ENCODE results near the gene ZNF3.

The ZNF3 gene

DNA sequence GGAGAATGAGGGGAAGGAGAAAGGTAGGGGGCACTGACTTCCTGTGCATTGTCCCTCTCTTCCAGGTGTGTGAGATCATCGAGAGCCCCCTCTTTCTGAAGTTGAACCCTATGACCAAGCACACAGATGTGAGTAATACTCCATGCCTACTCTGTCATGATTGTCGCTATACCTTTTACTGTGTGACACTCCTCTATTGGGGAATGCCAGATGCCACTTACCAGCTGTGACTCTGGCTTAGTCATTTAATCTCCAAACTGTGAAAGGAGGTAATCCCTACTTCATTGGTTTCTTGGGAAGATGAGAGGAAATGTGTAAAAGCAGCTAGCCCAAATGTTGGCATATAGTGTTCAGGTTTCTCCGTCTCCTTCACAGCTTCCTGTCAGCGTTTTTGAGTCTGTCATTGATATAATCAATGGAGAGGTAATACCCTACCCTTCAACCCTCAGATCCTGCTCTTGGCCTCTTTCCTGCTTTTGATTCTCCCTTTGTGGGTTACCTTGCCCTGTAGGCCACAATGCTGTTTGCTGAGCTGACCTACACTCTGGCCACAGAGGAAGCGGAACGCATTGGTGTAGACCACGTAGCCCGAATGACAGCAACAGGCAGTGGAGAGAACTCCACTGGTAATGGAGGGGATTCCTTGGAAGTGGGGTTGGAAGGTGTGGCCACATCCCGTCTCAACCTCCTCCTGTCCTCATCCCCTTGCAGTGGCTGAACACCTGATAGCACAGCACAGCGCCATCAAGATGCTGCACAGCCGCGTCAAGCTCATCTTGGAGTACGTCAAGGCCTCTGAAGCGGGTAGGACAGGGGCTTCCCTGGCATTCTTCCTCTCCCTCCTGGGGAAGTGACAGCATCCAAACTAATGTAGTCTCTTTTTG, 9.2 kb upstream of the ZNF3 start:
- peak overlapping the region; percentile 29 to 88 for H2BK12ac ChIP-seq (ENCODE audit: low read length in 2 of 2)
- H3K27me3 ChIP-seq (ENCODE audit: control insufficient read depth in 1 of 2, insufficient read depth in 1 of 2, low read length in 2 of 2): no peaks in the 10 kb centered on the region
- H3K4ac ChIP-seq (ENCODE audit: low read depth in 1 of 2, low read length in 2 of 2): peak overlapping the region in 1 of 2 experiments; percentile 50
- peaks cover 8% of the 10 kb centered on the region for H3K4me1 ChIP-seq (ENCODE audit: control insufficient read depth, insufficient read depth, low read depth, low read length)
- peaks cover 21% of the 10 kb centered on the region for H3K79me1 ChIP-seq (replicated peaks; ENCODE audit: low read length, poor library complexity, severe bottlenecking)
- H2AK5ac ChIP-seq (ENCODE audit: low read length, severe bottlenecking): no peak overlapping the region
- WGBS: 89% methylated on average over 13 of the region's 14 CpGs
- H2BK15ac ChIP-seq (ENCODE audit: low read depth, poor library complexity, severe bottlenecking): no peak overlapping the region
- peak overlapping the region; percentile 23 for H4K91ac ChIP-seq (ENCODE audit: low read length)
- no peak overlapping the region for H2AFZ ChIP-seq (ENCODE audit: low read depth, low read length)
- H3K36me3 ChIP-seq (ENCODE audit: control insufficient read depth in 1 of 2, insufficient read depth in 2 of 2, low read depth in 1 of 2, low read length in 2 of 2): peaks cover 46 to 55% of the 10 kb centered on the region in 2 experiments
- H3K4me2 ChIP-seq (ENCODE audit: low read length, poor library complexity, severe bottlenecking): no peak overlapping the region
- no peak overlapping the region for H2BK5ac ChIP-seq (ENCODE audit: low read depth, low read length, poor library complexity, severe bottlenecking)
- H3K23ac ChIP-seq (ENCODE audit: low read length in 2 of 2): no peak overlapping the region
- no peak overlapping the region for H3K4me3 ChIP-seq (ENCODE audit: insufficient read depth in 1 of 2, low read depth in 1 of 2, low read length in 2 of 2)
- H3K14ac ChIP-seq (ENCODE audit: low read length in 2 of 2): peak overlapping the region in 1 of 2 experiments; percentile 8
- H3K9me3 ChIP-seq (ENCODE audit: control insufficient read depth, low read length): no peaks in the 10 kb centered on the region
- DNase-seq: no peak
- H4K8ac ChIP-seq (ENCODE audit: low read length): peak overlapping the region; percentile 47
- H2BK120ac ChIP-seq (ENCODE audit: low read depth, low read length): no peak overlapping the region
- H3K9ac ChIP-seq (ENCODE audit: low read length): peak overlapping the region; percentile 3
- H3K27ac ChIP-seq (ENCODE audit: low read length, poor library complexity, severe bottlenecking): no peak overlapping the region
- peak overlapping the region in 1 of 2 experiments; percentile 69 for H3K18ac ChIP-seq (ENCODE audit: low read depth in 1 of 2, low read length in 2 of 2)

DNA sequence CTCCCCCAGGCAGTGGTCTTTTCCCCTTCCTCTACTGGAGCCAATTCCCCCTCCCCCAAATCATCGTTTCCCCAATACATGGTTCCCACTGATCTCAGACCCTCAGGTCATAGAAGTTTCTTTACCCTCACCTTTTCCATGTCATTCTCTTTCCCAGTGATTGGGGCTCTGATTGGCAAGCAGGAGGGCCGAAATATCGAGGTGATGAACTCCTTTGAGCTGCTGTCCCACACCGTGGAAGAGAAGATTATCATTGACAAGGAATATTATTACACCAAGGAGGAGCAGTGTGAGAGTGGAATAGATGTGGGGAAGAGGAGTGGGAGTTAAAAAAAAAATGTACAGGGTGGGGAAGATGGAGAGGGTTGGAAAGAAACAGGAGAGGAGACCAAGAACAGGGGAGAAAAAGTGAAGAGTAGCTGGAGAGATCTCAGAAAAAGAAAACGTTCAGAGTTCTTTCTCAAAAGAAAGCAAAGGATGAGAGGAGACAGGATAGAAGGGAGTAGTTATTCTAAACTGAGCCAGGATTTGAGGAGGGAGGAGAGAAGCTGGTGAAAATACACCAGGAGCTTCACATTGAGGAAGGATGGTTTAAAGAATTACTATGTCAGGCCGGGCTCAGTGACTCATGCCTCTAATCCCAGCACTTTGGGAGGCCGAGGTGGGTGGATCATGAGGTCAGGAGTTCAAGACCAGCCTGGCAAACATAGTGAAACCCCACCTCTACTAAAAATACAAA, 8.1 kb upstream of the ZNF3 start:
- peak overlapping the region; percentile 85 to 97 for H3K4me3 ChIP-seq (ENCODE audit: insufficient read depth in 1 of 2, low read depth in 1 of 2, low read length in 2 of 2)
- peak overlapping the region in 1 of 2 experiments; percentile 87 for H3K23ac ChIP-seq (ENCODE audit: low read length in 2 of 2)
- H3K4ac ChIP-seq (ENCODE audit: low read depth in 1 of 2, low read length in 2 of 2): peak overlapping the region; percentile 76 to 93
- H3K4me1 ChIP-seq (ENCODE audit: control insufficient read depth, insufficient read depth, low read depth, low read length): peaks cover 8% of the 10 kb centered on the region
- DNase-seq: peak; percentile 58
- no peak overlapping the region for H3K14ac ChIP-seq (ENCODE audit: low read length in 2 of 2)
- H3K79me1 ChIP-seq (replicated peaks; ENCODE audit: low read length, poor library complexity, severe bottlenecking): peaks cover 14% of the 10 kb centered on the region
- peak overlapping the region; percentile 97 for H4K8ac ChIP-seq (ENCODE audit: low read length)
- WGBS: 22% methylated on average over 5 of the region's 7 CpGs
- H3K18ac ChIP-seq (ENCODE audit: low read depth in 1 of 2, low read length in 2 of 2): peak overlapping the region; percentile 89 to 93
- H3K27me3 ChIP-seq (ENCODE audit: control insufficient read depth in 1 of 2, insufficient read depth in 1 of 2, low read length in 2 of 2): no peaks in the 10 kb centered on the region
- H2BK15ac ChIP-seq (ENCODE audit: low read depth, poor library complexity, severe bottlenecking): peak overlapping the region; percentile 96
- H3K36me3 ChIP-seq (ENCODE audit: control insufficient read depth in 1 of 2, insufficient read depth in 2 of 2, low read depth in 1 of 2, low read length in 2 of 2): peaks cover 38 to 44% of the 10 kb centered on the region in 2 experiments
- H2BK5ac ChIP-seq (ENCODE audit: low read depth, low read length, poor library complexity, severe bottlenecking): no peak overlapping the region
- no peak overlapping the region for H2AK5ac ChIP-seq (ENCODE audit: low read length, severe bottlenecking)
- peak overlapping the region; percentile 65 for H3K27ac ChIP-seq (ENCODE audit: low read length, poor library complexity, severe bottlenecking)
- peak overlapping the region; percentile 90 for H3K4me2 ChIP-seq (ENCODE audit: low read length, poor library complexity, severe bottlenecking)
- peak overlapping the region; percentile 46 to 79 for H2BK12ac ChIP-seq (ENCODE audit: low read length in 2 of 2)
- H4K91ac ChIP-seq (ENCODE audit: low read length): peak overlapping the region; percentile 94
- no peaks in the 10 kb centered on the region for H3K9me3 ChIP-seq (ENCODE audit: control insufficient read depth, low read length)
- H2BK120ac ChIP-seq (ENCODE audit: low read depth, low read length): peak overlapping the region; percentile 88
- H3K9ac ChIP-seq (ENCODE audit: low read length): peak overlapping the region; percentile 96
- H2AFZ ChIP-seq (ENCODE audit: low read depth, low read length): no peak overlapping the region

DNA sequence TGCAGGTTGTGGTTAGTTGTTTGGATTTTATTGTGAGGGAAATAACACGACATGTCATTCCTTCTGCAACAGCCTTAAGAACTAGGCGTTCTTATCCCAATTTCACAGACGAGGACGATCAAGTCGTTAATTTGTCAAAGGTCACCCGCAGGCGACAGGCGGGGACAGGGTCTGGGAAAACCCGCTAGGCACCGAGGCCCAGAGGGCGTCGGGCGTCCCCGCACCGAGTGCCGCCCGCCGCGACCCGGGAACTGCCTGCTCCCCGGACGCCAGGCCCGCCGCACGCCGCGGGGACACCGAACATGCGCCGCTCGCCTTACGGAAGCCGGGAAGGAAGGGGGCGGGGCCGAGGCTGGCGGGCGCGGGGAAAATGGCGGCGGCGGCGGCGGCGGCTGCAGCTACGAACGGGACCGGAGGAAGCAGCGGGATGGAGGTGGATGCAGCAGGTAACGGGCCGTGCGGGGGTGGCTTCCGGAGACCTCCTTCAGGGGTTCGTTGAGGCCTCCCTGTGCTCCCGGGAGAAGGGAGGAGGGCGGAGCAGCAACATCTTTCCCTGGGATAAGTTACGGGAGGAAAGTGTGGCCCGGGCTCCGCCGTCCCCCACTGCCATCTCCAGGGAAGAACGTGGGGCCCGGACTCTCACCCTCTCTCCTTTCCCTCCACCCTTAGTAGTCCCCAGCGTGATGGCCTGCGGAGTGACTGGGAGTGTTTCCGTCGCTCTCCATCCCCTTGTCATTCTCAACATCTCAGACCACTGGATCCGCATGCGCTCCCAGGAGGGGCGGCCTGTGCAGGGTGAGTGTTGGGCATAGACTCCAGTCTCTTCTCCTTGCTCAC, 7.3 kb upstream of the ZNF3 start, which contains the start of gene COPS6:
COPS6 (plus strand) TSS at position 349 of the 837 bp plus-strand sequence; CDS start at position 371, 22 bp downstream.
- H3K4me2 ChIP-seq (ENCODE audit: low read length, poor library complexity, severe bottlenecking): peak within 1 kb of the TSS; percentile 90
- H3K23ac ChIP-seq (ENCODE audit: low read length in 2 of 2): peak within 1 kb of the TSS in 1 of 2 experiments; percentile 87
- H3K4me3 ChIP-seq (ENCODE audit: insufficient read depth in 1 of 2, low read depth in 1 of 2, low read length in 2 of 2): peak within 1 kb of the TSS; percentile 85 to 97
- peak within 1 kb of the TSS; percentile 85 to 94 for H3K4ac ChIP-seq (ENCODE audit: low read depth in 1 of 2, low read length in 2 of 2)
- peak within 1 kb of the TSS; percentile 96 for H2BK15ac ChIP-seq (ENCODE audit: low read depth, poor library complexity, severe bottlenecking)
- no peaks in the 10 kb centered on the region for H3K27me3 ChIP-seq (ENCODE audit: control insufficient read depth in 1 of 2, insufficient read depth in 1 of 2, low read length in 2 of 2)
- peak within 1 kb of the TSS; percentile 65 for H3K27ac ChIP-seq (ENCODE audit: low read length, poor library complexity, severe bottlenecking)
- no peak within 1 kb of the TSS for H2AK5ac ChIP-seq (ENCODE audit: low read length, severe bottlenecking)
- peak within 1 kb of the TSS; percentile 96 for H3K9ac ChIP-seq (ENCODE audit: low read length)
- peak within 1 kb of the TSS; percentile 97 for H4K91ac ChIP-seq (ENCODE audit: low read length)
- peak within 1 kb of the TSS; percentile 48 for H2AFZ ChIP-seq (ENCODE audit: low read depth, low read length)
- under 1% methylated on average over 49 of the region's 68 CpGs for WGBS
- peaks cover 13% of the 10 kb centered on the region for H3K79me1 ChIP-seq (replicated peaks; ENCODE audit: low read length, poor library complexity, severe bottlenecking)
- H2BK5ac ChIP-seq (ENCODE audit: low read depth, low read length, poor library complexity, severe bottlenecking): no peak within 1 kb of the TSS
- peaks cover 8% of the 10 kb centered on the region for H3K4me1 ChIP-seq (ENCODE audit: control insufficient read depth, insufficient read depth, low read depth, low read length)
- peak within 1 kb of the TSS; percentile 88 for H2BK120ac ChIP-seq (ENCODE audit: low read depth, low read length)
- H4K8ac ChIP-seq (ENCODE audit: low read length): peak within 1 kb of the TSS; percentile 97
- DNase-seq: peak; percentile 80
- peak within 1 kb of the TSS in 1 of 2 experiments; percentile 86 for H3K14ac ChIP-seq (ENCODE audit: low read length in 2 of 2)
- peak within 1 kb of the TSS; percentile 89 to 93 for H3K18ac ChIP-seq (ENCODE audit: low read depth in 1 of 2, low read length in 2 of 2)
- H3K36me3 ChIP-seq (ENCODE audit: control insufficient read depth in 1 of 2, insufficient read depth in 2 of 2, low read depth in 1 of 2, low read length in 2 of 2): peaks cover 34 to 36% of the 10 kb centered on the region in 2 experiments
- no peaks in the 10 kb centered on the region for H3K9me3 ChIP-seq (ENCODE audit: control insufficient read depth, low read length)
- peak within 1 kb of the TSS; percentile 66 to 93 for H2BK12ac ChIP-seq (ENCODE audit: low read length in 2 of 2)
